ENCODE data around the gene SLC35B1. TPM values are rescaled to one million over a fixed set of nuclear protein-coding genes. Genes with fewer than 3 reads are reported as not detected.

The SLC35B1 gene
- polyA plus RNA-seq, 1 of the 3 experiments (the other 2 are of a cell fraction), result 89.8 TPM

DNA sequence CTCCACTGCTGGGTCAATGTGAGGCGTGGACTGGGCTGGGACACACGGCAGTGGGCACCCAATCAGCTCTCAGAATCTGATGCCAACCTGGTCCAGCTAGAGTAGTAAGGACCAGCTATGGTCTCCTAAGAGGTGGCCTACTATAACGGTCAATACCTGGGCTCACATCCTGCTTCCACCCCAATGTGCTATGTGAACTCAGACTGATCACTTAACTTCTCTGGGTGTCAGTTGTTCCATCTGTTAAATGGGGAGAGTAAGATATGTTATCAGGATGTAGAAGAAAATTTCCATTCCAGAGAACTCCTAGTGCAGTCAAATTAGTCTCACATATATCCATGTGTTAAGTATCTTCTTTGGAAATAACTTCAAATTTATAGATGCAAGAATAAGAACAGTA is 42.0 kb upstream of the SLC35B1 start:
- Histone ChIP-seq H3K4me2 (no peak overlapping the region), H2AFZ (ENCODE audit: low read depth) (no peak overlapping the region), H3K79me2 (ENCODE audit: insufficient read depth) (no peaks in the 10 kb centered on the region), H3K36me3 (replicated peaks in 1 of 2; ENCODE audit: control insufficient read depth in 1 of 2, insufficient read depth in 2 of 2, low read length in 1 of 2) (no peaks in the 10 kb centered on the region), H3K4me3 (ENCODE audit: low read depth in 2 of 2, low read length in 1 of 2) (no peak overlapping the region), H3K9me3 (no peaks in the 10 kb centered on the region), H4K20me1 (ENCODE audit: insufficient read depth) (no peaks in the 10 kb centered on the region), H3K4me1 (ENCODE audit: control insufficient read depth in 1 of 2, insufficient read depth in 2 of 2, low read depth in 1 of 2, low read length in 1 of 2) (no peaks in the 10 kb centered on the region; a peak in 1 of 4 replicates), H3K9ac (no peak overlapping the region), H3K27ac (ENCODE audit: low read depth in 2 of 2, low read length in 1 of 2) (no peak overlapping the region), H3K27me3 (ENCODE audit: insufficient read depth) (no peaks in the 10 kb centered on the region), H3F3A (replicated peaks; ENCODE audit: insufficient read depth) (no peaks in the 10 kb centered on the region), H3K9me2 (no peaks in the 10 kb centered on the region)
- DNase-seq, result no peak
- WGBS (ENCODE audit: low lambda C conversion rate), result 82% methylated on average over 3 of the region's 3 CpGs
- TF ChIP-seq RAD21 (IDR thresholded peaks at IDR 0.05; ENCODE audit: low read length) (no peak), RXRA (IDR thresholded peaks at IDR 0.05; ENCODE audit: borderline replicate concordance, low read depth) (no peak), NFIC (IDR thresholded peaks at IDR 0.05; ENCODE audit: borderline replicate concordance) (no peak), POLR2AphosphoS5 (IDR thresholded peaks at IDR 0.05; ENCODE audit: low read depth, low read length) (no peak), SIN3A (IDR thresholded peaks at IDR 0.05; ENCODE audit: borderline replicate concordance, low read depth, low read length) (no peak), MXI1 (IDR thresholded peaks at IDR 0.05; ENCODE audit: low read depth, low read length) (no peak), GABPA (IDR thresholded peaks at IDR 0.05; ENCODE audit: low read depth) (no peak), EZH2phosphoT487 (IDR thresholded peaks at IDR 0.05; ENCODE audit: borderline replicate concordance, low read depth) (no peak), EP300 (IDR thresholded peaks at IDR 0.05; ENCODE audit: borderline replicate concordance in 1 of 2, low read depth in 1 of 2, low read length in 1 of 2) (no peak), SMC3 (IDR thresholded peaks at IDR 0.05; ENCODE audit: low read depth, low read length) (no peak)
- TF ChIP-seq, protein P1, sequence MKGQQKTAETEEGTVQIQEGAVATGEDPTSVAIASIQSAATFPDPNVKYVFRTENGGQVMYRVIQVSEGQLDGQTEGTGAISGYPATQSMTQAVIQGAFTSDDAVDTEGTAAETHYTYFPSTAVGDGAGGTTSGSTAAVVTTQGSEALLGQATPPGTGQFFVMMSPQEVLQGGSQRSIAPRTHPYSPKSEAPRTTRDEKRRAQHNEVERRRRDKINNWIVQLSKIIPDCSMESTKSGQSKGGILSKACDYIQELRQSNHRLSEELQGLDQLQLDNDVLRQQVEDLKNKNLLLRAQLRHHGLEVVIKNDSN (IDR thresholded peaks at IDR 0.05; ENCODE audit: borderline replicate concordance, low read depth), result no peak
- TF ChIP-seq, protein P2, sequence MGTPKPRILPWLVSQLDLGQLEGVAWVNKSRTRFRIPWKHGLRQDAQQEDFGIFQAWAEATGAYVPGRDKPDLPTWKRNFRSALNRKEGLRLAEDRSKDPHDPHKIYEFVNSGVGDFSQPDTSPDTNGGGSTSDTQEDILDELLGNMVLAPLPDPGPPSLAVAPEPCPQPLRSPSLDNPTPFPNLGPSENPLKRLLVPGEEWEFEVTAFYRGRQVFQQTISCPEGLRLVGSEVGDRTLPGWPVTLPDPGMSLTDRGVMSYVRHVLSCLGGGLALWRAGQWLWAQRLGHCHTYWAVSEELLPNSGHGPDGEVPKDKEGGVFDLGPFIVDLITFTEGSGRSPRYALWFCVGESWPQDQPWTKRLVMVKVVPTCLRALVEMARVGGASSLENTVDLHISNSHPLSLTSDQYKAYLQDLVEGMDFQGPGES (IDR thresholded peaks at IDR 0.05; ENCODE audit: low read depth, low read length), result no peak
- TF ChIP-seq, protein P3, sequence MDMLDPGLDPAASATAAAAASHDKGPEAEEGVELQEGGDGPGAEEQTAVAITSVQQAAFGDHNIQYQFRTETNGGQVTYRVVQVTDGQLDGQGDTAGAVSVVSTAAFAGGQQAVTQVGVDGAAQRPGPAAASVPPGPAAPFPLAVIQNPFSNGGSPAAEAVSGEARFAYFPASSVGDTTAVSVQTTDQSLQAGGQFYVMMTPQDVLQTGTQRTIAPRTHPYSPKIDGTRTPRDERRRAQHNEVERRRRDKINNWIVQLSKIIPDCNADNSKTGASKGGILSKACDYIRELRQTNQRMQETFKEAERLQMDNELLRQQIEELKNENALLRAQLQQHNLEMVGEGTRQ (IDR thresholded peaks at IDR 0.05; ENCODE audit: borderline replicate concordance, low read depth, low read length), result no peak
- TF ChIP-seq, protein P4, sequence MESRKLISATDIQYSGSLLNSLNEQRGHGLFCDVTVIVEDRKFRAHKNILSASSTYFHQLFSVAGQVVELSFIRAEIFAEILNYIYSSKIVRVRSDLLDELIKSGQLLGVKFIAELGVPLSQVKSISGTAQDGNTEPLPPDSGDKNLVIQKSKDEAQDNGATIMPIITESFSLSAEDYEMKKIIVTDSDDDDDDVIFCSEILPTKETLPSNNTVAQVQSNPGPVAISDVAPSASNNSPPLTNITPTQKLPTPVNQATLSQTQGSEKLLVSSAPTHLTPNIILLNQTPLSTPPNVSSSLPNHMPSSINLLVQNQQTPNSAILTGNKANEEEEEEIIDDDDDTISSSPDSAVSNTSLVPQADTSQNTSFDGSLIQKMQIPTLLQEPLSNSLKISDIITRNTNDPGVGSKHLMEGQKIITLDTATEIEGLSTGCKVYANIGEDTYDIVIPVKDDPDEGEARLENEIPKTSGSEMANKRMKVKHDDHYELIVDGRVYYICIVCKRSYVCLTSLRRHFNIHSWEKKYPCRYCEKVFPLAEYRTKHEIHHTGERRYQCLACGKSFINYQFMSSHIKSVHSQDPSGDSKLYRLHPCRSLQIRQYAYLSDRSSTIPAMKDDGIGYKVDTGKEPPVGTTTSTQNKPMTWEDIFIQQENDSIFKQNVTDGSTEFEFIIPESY (IDR thresholded peaks at IDR 0.05; ENCODE audit: borderline replicate concordance, low read depth), result no peak
- ChIA-PET POLR2A (interaction anchor here (0.9 kb wide), 1 partner anchor 39 kb away, joined by 3 read pairs; the partner anchor contains the start of gene KAT7), CTCF (interaction anchor here (1.1 to 4.8 kb wide), 4 partner anchors 54 to 247 kb away, joined by 3 to 19 read pairs (median 4); no protein-coding TSS in a partner anchor)
